H9 (cell line): Measurements from ENCODE around the gene TACR1. TPM values are rescaled to one million over a fixed set of nuclear protein-coding genes. Genes with fewer than 3 reads are reported as not detected.

ENCODE experiments used
- DNase-seq: peaks from one replicate; pipeline ENCODE4 v3.0.0-alpha.2; 2017
- H2AFZ ChIP-seq: one replicate; pipeline ENCODE4 v1.6.1; 2013; ENCODE audit warnings: mild to moderate bottlenecking, low read length, control low read depth, moderate library complexity
- H2AK5ac ChIP-seq: 2 replicates; pipeline ENCODE4 v1.6.1; 2013; ENCODE audit warnings: low read length, control low read depth, mixed read lengths; ENCODE audit not compliant: insufficient read length
- H2BK120ac ChIP-seq: one replicate; pipeline ENCODE4 v1.6.1; 2013; ENCODE audit warnings: low read depth, mild to moderate bottlenecking, low read length, control low read depth, inconsistent platforms; ENCODE audit not compliant: poor library complexity, severe bottlenecking
- H2BK12ac ChIP-seq: 2 replicates; pipeline ENCODE4 v1.6.1; 2013; ENCODE audit warnings: low read length, control low read depth, mixed read lengths, low read depth; ENCODE audit not compliant: insufficient read length
- H2BK15ac ChIP-seq: 2 replicates; pipeline ENCODE4 v1.6.1; 2013; ENCODE audit warnings: low read depth, low read length, control low read depth
- H2BK20ac ChIP-seq: one replicate; pipeline ENCODE4 v1.6.1; 2013; ENCODE audit warnings: low read depth, mild to moderate bottlenecking, low read length, control low read depth, inconsistent platforms; ENCODE audit not compliant: poor library complexity, severe bottlenecking
- H2BK5ac ChIP-seq: 2 replicates; pipeline ENCODE4 v1.6.1; 2013; ENCODE audit warnings: low read length, control low read depth, mixed read lengths; ENCODE audit not compliant: insufficient read length
- H3K14ac ChIP-seq: 2 replicates; pipeline ENCODE4 v1.6.1; 2013; ENCODE audit warnings: low read length, control low read depth; ENCODE audit not compliant: insufficient read depth
- H3K18ac ChIP-seq: 2 replicates; pipeline ENCODE4 v1.6.1; 2013; ENCODE audit warnings: low read depth, mild to moderate bottlenecking, mixed read lengths, low read length, control low read depth; ENCODE audit not compliant: insufficient read length
- H3K23ac ChIP-seq: 2 replicates; pipeline ENCODE4 v1.6.1; 2013; ENCODE audit warnings: low read length, control low read depth, mixed read lengths, low read depth; ENCODE audit not compliant: insufficient read length
- H3K23me2 ChIP-seq: 2 replicates; pipeline ENCODE4 v1.6.1; 2013; ENCODE audit warnings: low read depth, mild to moderate bottlenecking, mixed read lengths, low read length, control low read depth; ENCODE audit not compliant: insufficient read length, poor library complexity, severe bottlenecking
- H3K27ac ChIP-seq: 2 replicates; pipeline ENCODE4 v1.5.1; 2013; ENCODE audit warnings: low read length, control low read depth, mixed read lengths, low read depth; ENCODE audit not compliant: insufficient read length
- H3K27me3 ChIP-seq: 2 replicates; pipeline ENCODE4 v1.6.1; 2013; ENCODE audit warnings: low read length, control low read depth, inconsistent platforms; ENCODE audit not compliant: insufficient read depth
- H3K4ac ChIP-seq: 2 replicates; pipeline ENCODE4 v1.6.1; 2013; ENCODE audit warnings: low read depth, mild to moderate bottlenecking, control low read depth, inconsistent platforms, low read length, moderate library complexity
- H3K4me1 ChIP-seq: 2 replicates; pipeline ENCODE4 v1.6.1; 2013; ENCODE audit warnings: low read length, control low read depth, inconsistent platforms; ENCODE audit not compliant: insufficient read depth
- H3K4me2 ChIP-seq: 2 replicates; pipeline ENCODE4 v1.6.1; 2013; ENCODE audit warnings: low read length, control low read depth, mixed read lengths; ENCODE audit not compliant: insufficient read length, insufficient read depth
- H3K56ac ChIP-seq: 2 replicates; pipeline ENCODE4 v1.6.1; 2013; ENCODE audit warnings: low read depth, mild to moderate bottlenecking, mixed read lengths, low read length, control low read depth; ENCODE audit not compliant: insufficient read length
- H3K79me1 ChIP-seq: 2 replicates; pipeline ENCODE4 v1.6.1; 2013; ENCODE audit warnings: low read depth, mild to moderate bottlenecking, moderate library complexity, low read length, control low read depth, inconsistent platforms; ENCODE audit not compliant: insufficient read depth, poor library complexity, severe bottlenecking
- H3K79me2 ChIP-seq: 2 replicates; pipeline ENCODE4 v1.6.1; 2013; ENCODE audit warnings: low read length, control low read depth, inconsistent platforms; ENCODE audit not compliant: insufficient read depth
- H3K9ac ChIP-seq: 2 replicates; pipeline ENCODE4 v1.6.1; 2013; ENCODE audit warnings: low read length, control low read depth, mixed read lengths; ENCODE audit not compliant: insufficient read length; ENCODE audit errors: extremely low read depth
- H3K9me3 ChIP-seq: one replicate; pipeline ENCODE4 v1.6.1; 2013; ENCODE audit warnings: low read depth, low read length, inconsistent platforms; ENCODE audit not compliant: control insufficient read depth
- H3T11ph ChIP-seq: one replicate; pipeline ENCODE4 v1.6.1; 2013; ENCODE audit warnings: mild to moderate bottlenecking, low read length, control low read depth, inconsistent platforms
- H4K20me1 ChIP-seq: one replicate; pipeline ENCODE4 v1.6.1; 2013; ENCODE audit not compliant: control insufficient read depth, insufficient read length, insufficient read depth
- H4K5ac ChIP-seq: 2 replicates; pipeline ENCODE4 v1.6.1; 2013; ENCODE audit warnings: low read depth, mild to moderate bottlenecking, mixed read lengths, low read length, control low read depth; ENCODE audit not compliant: insufficient read length
- H4K8ac ChIP-seq: replicated peaks from 2 replicates; pipeline ENCODE4 v1.6.1; 2013; ENCODE audit warnings: low read length, control low read depth, mixed read lengths, low read depth; ENCODE audit not compliant: insufficient read length
- H4K91ac ChIP-seq: 2 replicates; pipeline ENCODE4 v1.6.1; 2013; ENCODE audit warnings: low read depth, mild to moderate bottlenecking, moderate library complexity, mixed read lengths, low read length, control low read depth; ENCODE audit not compliant: insufficient read length
- H3K27ac Mint-ChIP-seq, 3 experiments: 2 replicates in 2 of 3; 3 replicates in 1 of 3; pipeline ENCODE4 v1.8.0; 2020 to 2021; ENCODE audit warnings: mixed read lengths in 3 of 3, mild to moderate bottlenecking in 1 of 3, moderate library complexity in 1 of 3
- H3K27me3 Mint-ChIP-seq: 2 replicates; pipeline ENCODE4 v1.8.0; 2021; ENCODE audit warnings: low read depth, mild to moderate bottlenecking, moderate library complexity, mixed read lengths
- H3K36me3 Mint-ChIP-seq, 3 experiments: 2 replicates in 2 of 3; 3 replicates in 1 of 3; pipeline ENCODE4 v1.8.0; 2020 to 2021; ENCODE audit warnings: low read depth in 3 of 3, mixed read lengths in 3 of 3; ENCODE audit not compliant: insufficient read depth in 1 of 3
- H3K4me1 Mint-ChIP-seq, 2 experiments: 2 replicates each; pipeline ENCODE4 v1.8.0; 2020; ENCODE audit warnings: mixed read lengths in 2 of 2
- H3K4me3 Mint-ChIP-seq, 2 experiments: 2 replicates in 1 of 2; 3 replicates in 1 of 2; pipeline ENCODE4 v1.8.0; 2020 to 2021; ENCODE audit warnings: mild to moderate bottlenecking in 2 of 2, mixed read lengths in 2 of 2, moderate library complexity in 1 of 2
- H3K9me3 Mint-ChIP-seq, 2 experiments: 2 replicates in 1 of 2; 3 replicates in 1 of 2; pipeline ENCODE4 v1.8.0; 2020; ENCODE audit warnings: mild to moderate bottlenecking in 2 of 2, mixed read lengths in 2 of 2, moderate library complexity in 1 of 2
- CTCF ChIP-seq: fragments of 200-600 bp; sonication (generic); conservative IDR thresholded peaks from 3 replicates; pipeline ENCODE4 v1.8.0; 2021; ENCODE audit warnings: antibody characterized with exemption, mild to moderate bottlenecking
- WGBS: extraction: QIAGEN DNeasy Blood & Tissue Kit; methylation state at CpG from one replicate; pipeline ENCODE4 v1.1.7; 2013; ENCODE audit warnings: missing lambda C conversion rate, low lambda C conversion rate, mixed read lengths; ENCODE audit not compliant: insufficient read length; ENCODE audit errors: extremely low coverage; 5-methylcytosine and 5-hydroxymethylcytosine counted together
- total RNA-seq: library from RNA; stranded (reverse); gene quantifications from 2 replicates; pipeline ENCODE4 v1.2.1, GENCODE V29; 2021

The TACR1 gene
- total RNA-seq, 1 experiment from 2014 or later = 1.4 TPM

- Mint-ChIP-seq H3K4me3 (no peak overlapping the region), H3K27me3 (no peaks in the 10 kb centered on the region), H3K36me3 (no peaks in the 10 kb centered on the region), H3K9me3 (no peaks in the 10 kb centered on the region), H3K4me1 (no peaks in the 10 kb centered on the region), H3K27ac (no peak overlapping the region)
- Histone ChIP-seq H4K91ac (no peak overlapping the region), H4K20me1 (no peaks in the 10 kb centered on the region), H2AFZ (no peak overlapping the region), H3K23ac (no peak overlapping the region), H3K14ac (no peak overlapping the region), H2BK5ac (no peak overlapping the region), H4K8ac (no peak overlapping the region), H3K27ac (no peak overlapping the region), H3K18ac (no peak overlapping the region), H3K27me3 (no peaks in the 10 kb centered on the region), H2BK15ac (no peak overlapping the region), H4K5ac (no peak overlapping the region), H3K23me2 (no peaks in the 10 kb centered on the region), H2BK12ac (no peak overlapping the region), H2BK120ac (no peak overlapping the region), H3K56ac (no peak overlapping the region), H3K9ac (no peak overlapping the region), H3T11ph (no peak overlapping the region), H3K4ac (no peak overlapping the region), H3K79me1 (no peaks in the 10 kb centered on the region), H3K4me2 (no peak overlapping the region), H3K9me3 (no peaks in the 10 kb centered on the region), H3K79me2 (no peaks in the 10 kb centered on the region), H2AK5ac (no peak overlapping the region), H2BK20ac (no peak overlapping the region), H3K4me1 (no peaks in the 10 kb centered on the region)
- DNase-seq = no peak
- no peak for TF ChIP-seq CTCF
- WGBS = no CpG with 5 or more reads among the region's 2 CpGs
These were observed 165.8 kb downstream of the TACR1 start for GRCh38 chr2:75033516-75033915.
